ENCODE data around the gene C11orf21.

The C11orf21 gene

DNA sequence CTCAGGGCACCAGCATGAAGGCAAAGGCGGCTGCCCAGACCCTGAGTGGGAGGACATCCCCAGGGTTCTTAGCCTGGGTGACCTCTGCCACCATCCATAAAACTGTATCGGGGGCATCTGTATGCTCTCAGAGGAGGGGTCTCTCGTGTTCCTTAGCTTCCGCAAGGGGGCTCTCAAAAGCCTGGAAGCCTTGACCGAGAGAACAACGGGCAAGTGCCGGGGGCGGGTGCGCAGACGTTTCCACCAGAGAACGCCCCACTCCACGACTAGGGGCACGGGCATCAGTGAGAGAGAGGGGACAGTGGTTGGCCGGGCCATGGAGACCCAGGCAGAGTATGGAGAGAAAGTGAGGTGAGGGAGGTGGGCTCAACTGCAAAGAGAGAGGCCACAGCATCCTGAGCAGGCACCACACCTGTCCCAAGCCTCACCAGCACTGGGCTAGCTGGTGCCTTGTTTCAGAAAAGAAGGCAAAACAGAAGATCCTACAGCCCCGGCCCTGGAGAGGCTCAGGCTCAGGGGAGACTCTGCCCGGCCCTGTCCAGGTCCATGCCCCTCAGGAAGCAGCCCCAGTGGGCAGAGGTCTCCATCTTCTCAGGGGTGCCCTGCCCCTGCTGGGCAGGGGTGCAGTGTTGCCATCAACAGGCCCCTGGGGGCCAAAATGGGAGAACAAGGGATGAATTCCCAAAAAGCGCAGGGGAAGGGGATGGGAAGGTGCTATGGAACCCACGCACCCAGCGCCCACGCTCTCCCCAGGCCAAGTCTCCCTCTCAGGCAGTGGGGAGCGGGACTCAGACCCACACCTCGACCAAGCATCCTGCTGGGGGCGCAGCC, 6.0 kb upstream of the C11orf21 start:
- DNase-seq, result no peak

- DNase-seq, result no peak
Observed at GRCh38 chr11:2306877-2307500, 5.3 kb upstream of the C11orf21 start.

DNA sequence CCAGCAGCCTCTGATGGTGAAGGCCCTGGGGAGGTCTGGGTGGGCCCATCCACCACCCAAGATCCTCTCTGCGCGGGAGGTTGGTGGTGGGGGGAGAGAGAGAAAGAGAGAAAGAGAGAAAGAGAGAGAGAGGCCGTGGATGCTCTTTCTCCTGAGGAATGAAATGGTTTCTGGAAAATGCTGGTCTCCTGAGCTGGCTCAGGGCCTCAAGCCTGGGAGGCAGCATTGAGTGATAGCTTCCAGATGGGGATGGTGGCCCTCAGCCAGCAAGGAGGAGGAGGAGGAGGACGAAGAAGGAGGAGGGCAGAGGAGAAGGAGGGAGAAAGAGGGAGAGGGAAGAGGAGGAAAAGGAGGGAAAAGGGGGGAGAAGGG, 4.7 kb upstream of the C11orf21 start:
- DNase-seq, result no peak

- DNase-seq, result no peak
Observed at GRCh38 chr11:2305788-2306451, 4.2 kb upstream of the C11orf21 start.

GRCh38 chr11:2305140-2305778, 3.5 kb upstream of the C11orf21 start:
- DNase-seq, result peak; percentile 57

GRCh38 chr11:2304506-2305139, 2.9 kb upstream of the C11orf21 start:
- no peak for DNase-seq

GRCh38 chr11:2303627-2304505, 2.1 kb upstream of the C11orf21 start:
- no peak for DNase-seq

DNA sequence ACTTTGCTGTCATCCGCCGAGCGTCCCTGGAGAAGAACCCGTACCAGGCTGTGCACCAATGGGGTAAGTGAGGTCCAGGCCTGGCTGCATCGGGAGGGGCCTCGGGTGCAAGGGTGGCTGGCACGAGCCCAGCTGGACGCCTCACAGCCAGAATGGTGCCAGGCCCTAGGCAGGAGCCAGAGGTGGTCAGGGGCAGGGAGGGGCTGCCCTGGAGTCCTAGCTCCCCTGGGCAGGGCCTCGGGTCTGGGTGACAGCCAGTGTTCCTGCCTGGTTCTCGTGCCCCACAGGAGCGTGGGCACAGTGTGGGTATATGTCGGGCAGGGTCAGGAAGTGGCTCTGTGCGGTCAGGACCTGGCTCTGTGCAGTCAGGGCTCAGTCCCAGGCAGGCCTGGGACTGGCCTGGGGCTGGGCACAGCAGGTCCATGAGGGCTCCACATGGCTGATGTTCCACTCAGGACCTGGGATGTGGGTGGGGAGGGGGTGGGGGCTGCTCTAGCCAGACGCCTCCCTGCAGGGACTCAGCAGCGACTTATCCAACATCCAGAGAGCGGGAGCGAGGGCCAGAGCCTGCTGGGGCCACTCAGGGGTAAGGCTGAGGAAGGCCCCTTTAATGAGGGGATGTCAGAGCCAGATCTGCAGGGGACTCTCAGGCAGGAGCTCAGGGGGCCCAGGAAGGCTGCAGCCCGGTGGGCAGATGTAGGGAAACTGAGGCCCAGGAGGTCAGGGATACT, 1.3 kb upstream of the C11orf21 start:
- no peak for DNase-seq

GRCh38 chr11:2302306-2302895, 683 bp upstream of the C11orf21 start:
- DNase-seq, result no peak

GRCh38 chr11:2300936-2301630, 635 bp downstream of the C11orf21 start:
- DNase-seq, result no peak

DNA sequence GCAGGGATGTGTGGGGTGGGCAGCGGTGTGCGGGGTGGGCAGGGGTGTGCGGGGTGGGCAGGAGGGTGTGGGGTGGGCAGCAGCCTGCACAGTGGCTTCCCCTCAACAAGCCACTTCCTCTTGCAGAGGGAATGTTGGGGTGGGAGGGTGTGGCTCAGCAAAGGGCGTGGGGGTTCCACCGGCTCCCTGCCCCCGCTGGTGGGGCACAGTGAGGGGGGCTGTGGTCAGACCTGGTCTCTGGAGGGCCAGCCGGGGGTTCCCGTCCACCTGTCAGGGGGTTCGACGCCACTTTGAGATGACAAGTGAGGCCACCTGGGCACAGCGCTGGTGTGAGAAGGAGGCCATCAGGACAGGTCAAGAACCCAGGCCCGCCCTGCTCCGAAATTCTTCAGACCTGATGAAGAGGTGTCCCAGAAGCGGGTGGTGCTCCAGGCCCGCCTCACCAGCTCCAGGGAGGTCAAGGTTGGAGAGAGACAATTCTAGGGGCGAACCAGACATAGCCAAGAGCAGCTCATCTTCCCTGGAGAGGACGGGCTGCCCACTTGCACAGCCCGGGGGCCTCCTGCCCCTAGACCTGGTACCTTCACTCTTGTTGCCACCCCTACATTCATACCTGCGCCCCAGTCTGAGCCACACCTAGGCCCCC, 1.3 kb downstream of the C11orf21 start:
- DNase-seq, result no peak

DNA sequence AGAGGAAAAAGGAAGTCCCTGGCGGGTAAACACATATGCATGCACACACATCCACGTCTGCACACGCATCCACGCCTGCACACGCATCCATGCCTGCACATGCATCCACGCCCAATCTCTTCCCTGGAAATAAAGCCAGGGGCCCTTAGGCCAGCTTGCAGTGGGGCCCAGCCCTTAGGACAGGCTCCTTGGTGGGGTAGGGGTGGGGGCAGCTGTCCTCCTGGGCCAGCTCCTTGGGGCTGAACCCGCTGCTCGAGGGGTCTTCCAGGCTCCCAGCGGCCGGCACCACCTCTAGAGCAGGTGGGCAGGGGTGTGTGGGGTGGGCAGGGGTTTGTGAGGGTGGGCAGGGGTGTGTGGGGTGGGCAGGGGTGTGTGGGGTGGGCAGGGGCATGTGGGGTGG, 1.9 kb downstream of the C11orf21 start:
- no peak for DNase-seq

- no peak for DNase-seq
Observed at GRCh38 chr11:2298795-2299761, 2.6 kb downstream of the C11orf21 start.

- no peak for DNase-seq
Observed at GRCh38 chr11:2298131-2298794, 3.5 kb downstream of the C11orf21 start.

DNA sequence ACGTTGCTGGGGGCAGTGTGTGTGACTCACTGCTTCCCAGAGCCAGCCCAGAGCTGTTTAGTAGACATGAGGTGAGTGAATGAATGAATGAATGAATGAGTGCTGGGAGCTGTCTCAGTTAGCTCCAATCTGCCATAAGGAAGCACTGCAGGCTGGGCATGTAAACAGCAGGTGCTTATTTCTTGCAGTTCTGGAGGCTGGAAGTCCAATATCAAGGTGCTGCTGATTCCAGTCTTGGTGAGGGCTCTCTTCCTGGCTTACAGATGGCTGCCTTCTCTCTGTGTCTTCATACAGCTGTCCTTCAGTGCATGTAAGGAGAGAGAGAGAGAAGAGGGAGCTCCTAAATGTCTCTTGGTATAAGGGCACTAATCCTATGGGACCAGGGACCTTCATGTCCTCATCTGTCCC, 4.1 kb downstream of the C11orf21 start:
- no peak for DNase-seq

GRCh38 chr11:2296913-2297622, 4.7 kb downstream of the C11orf21 start:
- no peak for DNase-seq
